IPS DF 6.9 (cell line): ENCODE results near the gene VEGFC.
A peak's percentile ranks its signal among the peaks of the same experiment; 100 is the strongest.

Source experiments
- DNase-seq: peaks from one replicate; pipeline ENCODE4 v3.0.0-alpha.2; 2013; ENCODE audit warnings: low read depth, low spot score
- H3K27ac ChIP-seq: one replicate; pipeline ENCODE4 v1.5.1; 2013; ENCODE audit warnings: low read length, control low read depth
- H3K27me3 ChIP-seq: 2 replicates; pipeline ENCODE4 v1.6.1; 2013; ENCODE audit warnings: mild to moderate bottlenecking, low read length; ENCODE audit not compliant: control insufficient read depth, insufficient read depth
- H3K36me3 ChIP-seq: 2 replicates; pipeline ENCODE4 v1.6.1; 2013; ENCODE audit warnings: low read length; ENCODE audit not compliant: control insufficient read depth, insufficient read depth
- H3K4me1 ChIP-seq: 2 replicates; pipeline ENCODE4 v1.6.1; 2013; ENCODE audit warnings: low read length; ENCODE audit not compliant: control insufficient read depth, insufficient read depth
- H3K4me3 ChIP-seq: 2 replicates; pipeline ENCODE4 v1.5.1; 2013; ENCODE audit warnings: mild to moderate bottlenecking, low read length
- H3K9me3 ChIP-seq: 2 replicates; pipeline ENCODE4 v1.6.1; 2013; ENCODE audit warnings: low read length, inconsistent platforms; ENCODE audit not compliant: control insufficient read depth, insufficient read depth
- whole genome bisulfite sequencing: extraction: QIAGEN DNeasy Blood & Tissue Kit; methylation state at CpG from one replicate; pipeline ENCODE4 v1.1.7; 2013; ENCODE audit warnings: mixed read lengths, missing lambda C conversion rate; ENCODE audit not compliant: insufficient read length, insufficient coverage; 5-methylcytosine and 5-hydroxymethylcytosine counted together

The VEGFC gene

GRCh38 chr4:176792326-176793059, at the start of gene VEGFC:
Gene VEGFC (minus strand): TSS chr4:176792922. CDS start chr4:176792311, 611 bp downstream.
- no peak within 1 kb of the TSS for H3K27ac ChIP-seq
- no peaks in the 10 kb centered on the region for H3K36me3 ChIP-seq
- DNase-seq, result no peak
- H3K4me1 ChIP-seq, result no peaks in the 10 kb centered on the region
- H3K4me3 ChIP-seq, result peak within 1 kb of the TSS; percentile 57; the same call in 1 of the 2 replicates
- H3K27me3 ChIP-seq, result peaks cover 4% of the 10 kb centered on the region; the same call in 1 of the 2 replicates
- no peaks in the 10 kb centered on the region for H3K9me3 ChIP-seq
- WGBS, result no CpG with 5 or more reads among the region's 91 CpGs

DNA sequence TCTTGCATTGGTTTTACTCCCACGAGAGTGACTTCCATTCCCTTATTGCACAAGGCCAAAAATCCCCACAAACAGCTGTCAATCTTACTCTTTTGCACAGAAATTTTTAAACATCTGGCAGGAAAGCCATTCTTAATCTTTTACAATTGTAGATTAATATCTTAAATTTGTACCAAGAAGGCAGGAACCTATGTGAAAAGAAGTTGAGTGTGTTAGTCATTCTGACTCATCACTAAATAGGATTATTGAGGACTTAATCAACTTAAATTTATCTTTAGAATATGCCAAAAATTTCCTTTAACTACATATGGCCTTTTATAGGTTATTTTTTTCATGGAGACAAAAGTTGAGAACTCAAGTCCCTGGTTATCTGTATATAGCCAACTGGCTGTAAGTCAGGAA, 49.0 kb upstream of the VEGFC start:
- no peaks in the 10 kb centered on the region for H3K27me3 ChIP-seq
- WGBS, result no CpG with 5 or more reads among the region's 1 CpG
- no peaks in the 10 kb centered on the region for H3K9me3 ChIP-seq
- H3K27ac ChIP-seq, result no peak overlapping the region
- DNase-seq, result no peak
- no peak overlapping the region for H3K4me3 ChIP-seq
- H3K36me3 ChIP-seq, result no peaks in the 10 kb centered on the region
- H3K4me1 ChIP-seq, result no peaks in the 10 kb centered on the region

DNA sequence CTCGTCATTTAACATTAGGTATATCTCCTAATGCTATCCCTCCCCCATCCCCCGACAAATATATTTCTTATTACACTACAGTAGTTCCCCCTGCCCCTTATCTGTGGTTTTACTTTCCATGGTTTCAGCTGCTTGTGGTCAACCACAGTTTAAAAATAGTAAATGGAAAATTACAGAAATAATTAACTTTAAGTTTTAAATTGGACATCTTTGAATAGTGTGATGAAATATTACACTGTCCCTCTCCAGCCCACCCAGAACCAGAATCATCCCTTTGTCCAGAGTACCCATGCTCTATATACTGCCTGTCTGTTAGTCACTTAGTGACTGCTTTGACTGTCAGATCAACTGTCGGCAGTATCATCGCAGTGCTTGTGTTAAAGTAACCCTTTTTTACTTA, 47.4 kb upstream of the VEGFC start:
- Histone ChIP-seq H3K36me3 (no peaks in the 10 kb centered on the region), H3K9me3 (no peaks in the 10 kb centered on the region), H3K27ac (no peak overlapping the region), H3K27me3 (no peaks in the 10 kb centered on the region), H3K4me3 (no peak overlapping the region), H3K4me1 (no peaks in the 10 kb centered on the region)
- DNase-seq, result no peak
- no CpG with 5 or more reads among the region's 4 CpGs for WGBS

- H3K36me3 ChIP-seq, result no peaks in the 10 kb centered on the region
- WGBS, result no CpG with 5 or more reads among the region's 3 CpGs
- no peaks in the 10 kb centered on the region for H3K27me3 ChIP-seq
- no peak overlapping the region for H3K27ac ChIP-seq
- no peaks in the 10 kb centered on the region for H3K4me1 ChIP-seq
- H3K4me3 ChIP-seq, result no peak overlapping the region
- no peak for DNase-seq
- H3K9me3 ChIP-seq, result no peaks in the 10 kb centered on the region
Observed at GRCh38 chr4:176839656-176840055, 46.9 kb upstream of the VEGFC start.

DNA sequence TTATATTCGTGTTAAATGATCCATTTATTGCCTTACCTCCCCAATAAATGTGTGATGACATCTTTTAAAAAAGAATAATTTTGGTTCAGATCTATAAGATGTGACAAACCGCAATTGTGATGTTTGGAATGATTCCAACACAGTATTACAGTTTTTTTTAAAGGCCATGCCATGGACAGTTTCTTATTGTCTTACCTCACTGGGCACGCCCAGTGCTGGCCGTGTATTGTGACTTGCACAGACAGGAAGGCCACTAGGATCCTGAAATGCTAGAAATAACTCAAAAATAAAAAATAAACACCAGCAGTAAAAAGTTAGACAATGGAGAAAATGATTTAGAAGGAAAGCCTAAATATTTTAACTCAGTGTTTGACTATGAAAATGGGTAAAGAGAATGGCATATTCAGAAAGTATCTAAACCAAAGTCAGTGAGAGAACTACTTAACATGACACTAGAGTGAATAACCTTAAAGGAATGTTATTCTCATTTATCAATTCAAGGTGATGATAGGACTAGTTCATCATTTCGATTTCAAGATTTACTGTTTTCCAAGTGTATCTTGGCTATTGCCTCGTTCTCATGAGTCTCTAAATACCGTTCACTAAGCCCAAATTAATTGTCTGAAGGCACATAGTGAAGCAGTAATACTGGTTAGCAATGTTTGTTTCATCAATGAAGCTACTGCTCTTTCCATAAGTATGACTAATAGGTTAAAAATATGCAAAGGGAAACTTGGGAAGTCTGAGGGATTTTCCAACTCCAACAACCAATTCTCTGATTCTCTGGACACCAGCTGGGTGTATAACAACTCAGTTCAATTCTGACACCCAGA, 46.1 kb upstream of the VEGFC start:
- H3K27ac ChIP-seq, result no peak overlapping the region
- no CpG with 5 or more reads among the region's 7 CpGs for WGBS
- H3K27me3 ChIP-seq, result no peaks in the 10 kb centered on the region
- no peak overlapping the region for H3K4me3 ChIP-seq
- H3K4me1 ChIP-seq, result no peaks in the 10 kb centered on the region
- H3K36me3 ChIP-seq, result no peaks in the 10 kb centered on the region
- no peaks in the 10 kb centered on the region for H3K9me3 ChIP-seq
- DNase-seq, result no peak

DNA sequence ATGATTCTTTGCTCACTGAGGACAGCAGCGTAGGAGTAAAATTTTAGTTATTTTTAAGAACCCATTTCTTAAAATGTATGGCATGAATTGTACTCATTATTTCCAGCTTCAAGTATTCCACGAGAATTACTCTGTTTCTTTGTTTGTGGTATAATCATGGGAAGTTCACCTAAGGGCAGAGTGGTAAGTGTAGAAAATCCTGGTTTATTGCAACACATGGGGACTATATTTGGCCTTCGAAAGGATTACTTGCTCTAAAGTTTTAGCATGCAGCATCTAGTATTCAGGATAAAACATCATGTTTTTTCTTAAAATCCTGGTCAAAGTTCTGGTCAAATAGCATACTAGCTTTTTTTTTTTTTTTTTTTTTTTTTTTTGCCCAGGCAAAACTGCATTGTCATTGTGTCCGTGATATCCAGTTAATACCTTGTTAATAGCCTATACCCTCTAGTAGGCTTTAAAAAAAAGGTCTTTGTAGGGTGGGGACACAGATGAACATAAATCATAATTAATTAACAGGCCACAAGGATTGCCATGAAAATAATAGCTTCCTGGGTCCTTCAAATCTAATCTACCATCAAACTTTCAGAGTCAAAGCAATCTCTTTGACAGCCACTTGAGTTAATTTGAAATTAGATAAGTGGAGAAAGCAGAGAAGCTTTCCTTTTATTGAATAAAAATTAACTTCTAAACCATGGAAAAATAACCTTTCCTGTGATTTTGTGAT, 44.6 kb upstream of the VEGFC start:
- Histone ChIP-seq H3K9me3 (no peaks in the 10 kb centered on the region), H3K36me3 (no peaks in the 10 kb centered on the region), H3K27me3 (no peaks in the 10 kb centered on the region), H3K4me3 (no peak overlapping the region), H3K4me1 (no peaks in the 10 kb centered on the region), H3K27ac (no peak overlapping the region)
- no peak for DNase-seq
- no CpG with 5 or more reads among the region's 4 CpGs for WGBS

GRCh38 chr4:176834531-176834930, 41.8 kb upstream of the VEGFC start:
- H3K9me3 ChIP-seq, result no peaks in the 10 kb centered on the region
- WGBS, result 100% methylated on average over 1 of the region's 2 CpGs
- H3K4me1 ChIP-seq, result no peaks in the 10 kb centered on the region
- H3K36me3 ChIP-seq, result no peaks in the 10 kb centered on the region
- no peak overlapping the region for H3K27ac ChIP-seq
- H3K27me3 ChIP-seq, result no peaks in the 10 kb centered on the region
- DNase-seq, result no peak
- no peak overlapping the region for H3K4me3 ChIP-seq

DNA sequence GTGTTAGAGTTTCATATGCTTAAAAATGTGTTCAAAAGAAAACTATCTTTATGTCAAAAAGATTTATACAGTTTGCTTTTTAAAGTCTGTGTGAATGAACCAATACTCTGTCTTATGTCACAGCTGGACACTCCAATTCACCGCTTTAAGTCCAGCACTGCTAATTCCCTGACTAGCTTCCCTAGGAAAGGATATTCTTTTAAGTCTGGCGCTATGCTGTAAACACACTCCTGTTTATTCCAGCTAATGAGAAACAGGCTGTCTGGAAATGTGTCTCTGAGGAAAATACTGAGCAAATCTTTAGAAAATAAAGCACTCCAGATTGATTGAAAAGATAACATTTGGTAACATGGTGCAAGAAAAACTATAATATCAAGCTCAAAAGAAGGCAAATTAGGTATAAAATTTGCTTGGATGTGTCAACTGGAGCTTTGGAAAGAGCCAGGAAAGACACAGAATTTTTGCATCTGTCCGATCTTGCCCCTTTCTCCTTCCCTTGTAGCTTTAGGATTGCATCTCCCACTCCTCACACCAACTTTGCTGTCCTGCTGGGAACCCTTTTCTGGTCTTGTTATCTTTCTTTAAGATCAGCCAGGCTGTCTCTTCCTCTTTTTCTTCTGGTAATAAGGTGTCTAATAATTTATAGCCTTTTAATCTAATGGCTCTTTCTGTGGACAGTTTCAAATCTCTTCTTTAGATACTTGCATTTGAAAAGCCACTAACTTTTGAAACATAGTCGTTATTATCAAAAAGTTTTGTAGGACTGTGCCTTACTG, 40.9 kb upstream of the VEGFC start:
- H3K27me3 ChIP-seq, result no peaks in the 10 kb centered on the region
- no peak for DNase-seq
- WGBS, result no CpG with 5 or more reads among the region's 4 CpGs
- H3K27ac ChIP-seq, result no peak overlapping the region
- H3K36me3 ChIP-seq, result no peaks in the 10 kb centered on the region
- H3K4me1 ChIP-seq, result no peaks in the 10 kb centered on the region
- no peaks in the 10 kb centered on the region for H3K9me3 ChIP-seq
- no peak overlapping the region for H3K4me3 ChIP-seq

DNA sequence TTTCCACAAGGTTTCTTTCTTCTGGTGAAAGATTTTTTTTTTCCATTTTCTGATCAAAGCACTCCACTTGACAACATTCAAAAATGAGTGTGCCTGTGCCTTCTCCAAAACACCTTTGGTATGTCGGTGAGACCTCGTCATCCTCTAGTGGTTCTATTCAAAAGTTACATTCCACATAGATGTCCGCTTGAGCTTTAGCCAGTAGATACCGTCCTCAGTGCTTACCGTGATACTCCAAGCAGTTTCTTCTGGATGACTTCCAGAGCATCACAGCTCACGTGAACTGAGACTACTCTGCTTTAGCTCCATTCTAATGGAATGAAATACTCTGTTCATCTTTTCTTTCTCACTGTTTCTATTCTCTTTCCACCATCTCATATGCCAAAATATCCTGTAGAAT, 38.2 kb upstream of the VEGFC start:
- Histone ChIP-seq H3K27ac (no peak overlapping the region), H3K4me3 (no peak overlapping the region), H3K4me1 (no peaks in the 10 kb centered on the region), H3K36me3 (no peaks in the 10 kb centered on the region), H3K27me3 (no peaks in the 10 kb centered on the region), H3K9me3 (no peaks in the 10 kb centered on the region)
- no CpG with 5 or more reads among the region's 6 CpGs for WGBS
- no peak for DNase-seq

- H3K4me3 ChIP-seq, result no peak overlapping the region
- no peaks in the 10 kb centered on the region for H3K4me1 ChIP-seq
- no peaks in the 10 kb centered on the region for H3K36me3 ChIP-seq
- H3K9me3 ChIP-seq, result no peaks in the 10 kb centered on the region
- H3K27me3 ChIP-seq, result no peaks in the 10 kb centered on the region
- H3K27ac ChIP-seq, result no peak overlapping the region
- no peak for DNase-seq
Observed at GRCh38 chr4:176825586-176825985, 32.9 kb upstream of the VEGFC start.
